ENCODE measurements around the gene CABYR. TPM values are rescaled to one million over a fixed set of nuclear protein-coding genes. Genes with fewer than 3 reads are reported as not detected.

Gene CABYR
- total RNA-seq, 2 donors from 2014 or later = 1.6 TPM; not detected in 1

- TF ChIP-seq, protein P1, sequence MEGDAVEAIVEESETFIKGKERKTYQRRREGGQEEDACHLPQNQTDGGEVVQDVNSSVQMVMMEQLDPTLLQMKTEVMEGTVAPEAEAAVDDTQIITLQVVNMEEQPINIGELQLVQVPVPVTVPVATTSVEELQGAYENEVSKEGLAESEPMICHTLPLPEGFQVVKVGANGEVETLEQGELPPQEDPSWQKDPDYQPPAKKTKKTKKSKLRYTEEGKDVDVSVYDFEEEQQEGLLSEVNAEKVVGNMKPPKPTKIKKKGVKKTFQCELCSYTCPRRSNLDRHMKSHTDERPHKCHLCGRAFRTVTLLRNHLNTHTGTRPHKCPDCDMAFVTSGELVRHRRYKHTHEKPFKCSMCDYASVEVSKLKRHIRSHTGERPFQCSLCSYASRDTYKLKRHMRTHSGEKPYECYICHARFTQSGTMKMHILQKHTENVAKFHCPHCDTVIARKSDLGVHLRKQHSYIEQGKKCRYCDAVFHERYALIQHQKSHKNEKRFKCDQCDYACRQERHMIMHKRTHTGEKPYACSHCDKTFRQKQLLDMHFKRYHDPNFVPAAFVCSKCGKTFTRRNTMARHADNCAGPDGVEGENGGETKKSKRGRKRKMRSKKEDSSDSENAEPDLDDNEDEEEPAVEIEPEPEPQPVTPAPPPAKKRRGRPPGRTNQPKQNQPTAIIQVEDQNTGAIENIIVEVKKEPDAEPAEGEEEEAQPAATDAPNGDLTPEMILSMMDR (IDR thresholded peaks at IDR 0.05) = no peak
- no peak for DNase-seq
- Histone ChIP-seq H3K27me3 (no peaks in the 10 kb centered on the region), H3K4me1 (no peaks in the 10 kb centered on the region), H3K27ac (no peak overlapping the region), H3K9ac (ENCODE audit: low read depth in 2 of 2, low read length in 2 of 2) (no peak overlapping the region), H3K36me3 (no peaks in the 10 kb centered on the region), H3K9me3 (no peaks in the 10 kb centered on the region), H3K4me3 (no peak overlapping the region)
- intact Hi-C loops (cut with DNase I) = loop anchor here (10.0 kb wide), 3 partner anchors 148 to 288 kb away; no protein-coding TSS in a partner anchor
Measured at GRCh38 chr18:24112464-24112863, 26.4 kb upstream of the CABYR start.

GRCh38 chr18:24112874-24113615 lies 25.8 kb upstream of the CABYR start:
- no peaks in the 10 kb centered on the region for H3K9me3 ChIP-seq
- H3K36me3 ChIP-seq = no peaks in the 10 kb centered on the region
- no peak overlapping the region for H3K27ac ChIP-seq
- no peak overlapping the region for H3K4me3 ChIP-seq
- H3K9ac ChIP-seq (ENCODE audit: low read depth in 2 of 2, low read length in 2 of 2) = no peak overlapping the region
- intact Hi-C loops (cut with DNase I) = loop anchor here (10.0 kb wide), 3 partner anchors 148 to 288 kb away; no protein-coding TSS in a partner anchor
- TF ChIP-seq, protein P1 (IDR thresholded peaks at IDR 0.05) = no peak
- no peak for DNase-seq
- no peaks in the 10 kb centered on the region for H3K27me3 ChIP-seq
- no peaks in the 10 kb centered on the region for H3K4me1 ChIP-seq

GRCh38 chr18:24114924-24115549 lies 23.8 kb upstream of the CABYR start:
- H3K9me3 ChIP-seq = no peaks in the 10 kb centered on the region
- no peak overlapping the region for H3K4me3 ChIP-seq
- no peaks in the 10 kb centered on the region for H3K4me1 ChIP-seq
- TF ChIP-seq, protein P1 (IDR thresholded peaks at IDR 0.05) = no peak
- no peak for DNase-seq
- H3K27me3 ChIP-seq = no peaks in the 10 kb centered on the region
- H3K36me3 ChIP-seq = no peaks in the 10 kb centered on the region
- H3K27ac ChIP-seq = no peak overlapping the region
- H3K9ac ChIP-seq (ENCODE audit: low read depth in 2 of 2, low read length in 2 of 2) = no peak overlapping the region
- intact Hi-C loops (cut with DNase I) = loop anchor here (5.0 to 10.0 kb wide), 4 partner anchors 150 to 493 kb away; no protein-coding TSS in a partner anchor

DNA sequence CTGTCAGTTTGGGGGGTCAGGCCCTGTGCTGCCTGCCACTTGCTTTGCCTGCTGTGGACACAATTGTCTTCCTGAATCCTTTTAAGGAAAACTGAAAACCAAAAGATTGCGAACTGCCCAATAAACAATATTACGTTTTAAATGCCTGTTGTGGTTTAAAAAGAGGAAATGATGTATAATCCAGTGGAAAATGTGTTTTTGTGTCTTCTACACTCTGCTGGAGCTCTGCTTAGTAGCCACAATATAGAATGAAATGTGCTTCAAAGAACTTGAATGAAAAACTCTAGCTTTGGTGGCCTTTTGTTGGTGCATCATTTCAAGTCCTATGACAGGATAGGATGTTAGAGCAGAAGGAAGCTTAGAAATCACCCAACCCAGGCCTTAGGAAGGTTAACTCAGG lies 23.2 kb upstream of the CABYR start:
- H3K4me3 ChIP-seq = no peak overlapping the region
- no peak overlapping the region for H3K27ac ChIP-seq
- no peaks in the 10 kb centered on the region for H3K27me3 ChIP-seq
- H3K4me1 ChIP-seq = no peaks in the 10 kb centered on the region
- H3K9ac ChIP-seq (ENCODE audit: low read depth in 2 of 2, low read length in 2 of 2) = no peak overlapping the region
- no peaks in the 10 kb centered on the region for H3K9me3 ChIP-seq
- no peak for DNase-seq
- TF ChIP-seq, protein P1 (IDR thresholded peaks at IDR 0.05) = no peak
- intact Hi-C loops (cut with DNase I) = loop anchor here (5.0 to 10.0 kb wide), 4 partner anchors 151 to 493 kb away; no protein-coding TSS in a partner anchor
- no peaks in the 10 kb centered on the region for H3K36me3 ChIP-seq

GRCh38 chr18:24118750-24119577 lies 19.9 kb upstream of the CABYR start:
- peak; percentile 77 for DNase-seq
- TF ChIP-seq, protein P1 (IDR thresholded peaks at IDR 0.05) = peak; percentile 92
- no peaks in the 10 kb centered on the region for H3K4me1 ChIP-seq
- no peak overlapping the region for H3K4me3 ChIP-seq
- H3K27me3 ChIP-seq = no peaks in the 10 kb centered on the region
- H3K36me3 ChIP-seq = no peaks in the 10 kb centered on the region
- intact Hi-C loops (cut with DNase I) = loop anchor here (5.0 to 10.0 kb wide), 4 partner anchors 154 to 497 kb away; no protein-coding TSS in a partner anchor
- no peak overlapping the region for H3K27ac ChIP-seq
- H3K9ac ChIP-seq (ENCODE audit: low read depth in 2 of 2, low read length in 2 of 2) = no peak overlapping the region
- H3K9me3 ChIP-seq = no peaks in the 10 kb centered on the region
